NOMO-1 treated with dmso at 0.1 percent for 144 hours (cell line): ENCODE measurements around the gene ADGRG6.
"Not testable (repeated sequence)": the region's sequence is repeated elsewhere in the genome, so short reads cannot be mapped to it uniquely, and the experiment has no call there.

Experiments used
- DNase-seq: peaks from one replicate; lab custom pipeline; 2025; ENCODE audit not compliant: unreplicated experiment; lab: John Stamatoyannopoulos, UW

Gene ADGRG6

GRCh38 chr6:142404751-142405150 lies 102.9 kb downstream of the ADGRG6 start:
- no peak for DNase-seq

- DNase-seq, result no peak
Measured at GRCh38 chr6:142406131-142406530, 104.3 kb downstream of the ADGRG6 start.

DNA sequence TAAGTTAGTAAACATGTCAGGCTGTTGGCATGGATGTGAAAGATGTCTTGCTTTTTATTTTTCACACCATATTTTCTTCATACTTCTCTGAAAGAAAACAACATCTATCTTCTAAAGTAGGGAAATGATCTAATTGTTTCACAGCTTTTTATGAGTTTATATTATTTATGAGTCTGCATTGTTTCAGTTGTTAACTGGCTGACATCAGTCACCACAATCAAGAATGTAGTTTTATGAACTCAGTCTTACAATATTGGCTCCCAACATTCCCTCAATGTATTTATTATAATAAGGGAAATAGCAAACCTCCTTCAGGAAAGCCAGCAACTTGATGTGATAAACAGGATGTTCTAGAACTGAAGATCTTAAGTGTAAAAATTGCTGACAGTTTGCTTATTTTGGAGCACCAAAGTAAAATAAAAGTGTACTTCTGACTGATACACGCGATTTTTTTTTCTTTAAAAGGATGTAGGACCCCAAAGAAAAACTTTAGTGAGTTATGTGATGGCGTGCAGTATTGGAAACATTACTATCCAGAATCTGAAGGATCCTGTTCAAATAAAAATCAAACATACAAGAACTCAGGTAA lies 106.0 kb downstream of the ADGRG6 start:
- no peak for DNase-seq

DNA sequence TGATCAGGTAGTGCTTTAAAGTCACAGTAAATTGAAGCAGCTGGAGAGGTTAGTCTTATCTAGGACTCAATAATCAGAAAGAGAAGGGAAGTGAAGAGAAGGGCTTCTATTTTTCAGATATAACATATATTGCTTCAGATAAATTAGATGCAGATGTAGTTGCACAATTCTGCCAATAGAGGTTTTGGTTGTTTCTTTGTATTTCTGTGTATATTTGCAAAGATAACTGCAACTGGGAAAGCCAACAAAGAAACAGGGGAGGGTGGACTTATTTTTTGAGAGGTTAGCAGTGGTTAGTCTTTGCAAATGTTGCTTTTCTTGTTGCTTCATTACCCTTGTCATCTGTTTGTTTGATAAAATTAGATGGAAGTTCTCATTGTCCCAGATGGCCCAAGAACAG lies 106.6 kb downstream of the ADGRG6 start:
- DNase-seq, result no peak

GRCh38 chr6:142409794-142410193 lies 108.0 kb downstream of the ADGRG6 start:
- no peak for DNase-seq

DNA sequence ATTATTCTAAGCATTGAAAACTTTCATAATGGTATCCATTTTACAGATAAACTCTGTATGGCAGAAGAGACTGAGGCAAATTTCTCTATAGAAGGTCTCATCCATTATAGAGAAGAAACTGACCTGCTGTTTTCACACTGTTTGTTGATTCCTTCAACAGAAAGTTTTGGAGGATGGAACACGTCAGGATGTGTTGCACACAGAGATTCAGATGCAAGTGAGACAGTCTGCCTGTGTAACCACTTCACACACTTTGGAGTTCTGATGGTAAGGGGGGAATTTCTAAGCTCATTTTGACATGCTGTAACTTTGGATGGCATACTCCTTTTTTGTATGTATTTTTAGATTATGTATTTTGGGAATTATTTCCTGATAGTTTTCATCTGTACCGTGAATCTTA lies 109.3 kb downstream of the ADGRG6 start:
- no peak for DNase-seq

- DNase-seq, result no peak
Measured at GRCh38 chr6:142412241-142412640, 110.4 kb downstream of the ADGRG6 start.

DNA sequence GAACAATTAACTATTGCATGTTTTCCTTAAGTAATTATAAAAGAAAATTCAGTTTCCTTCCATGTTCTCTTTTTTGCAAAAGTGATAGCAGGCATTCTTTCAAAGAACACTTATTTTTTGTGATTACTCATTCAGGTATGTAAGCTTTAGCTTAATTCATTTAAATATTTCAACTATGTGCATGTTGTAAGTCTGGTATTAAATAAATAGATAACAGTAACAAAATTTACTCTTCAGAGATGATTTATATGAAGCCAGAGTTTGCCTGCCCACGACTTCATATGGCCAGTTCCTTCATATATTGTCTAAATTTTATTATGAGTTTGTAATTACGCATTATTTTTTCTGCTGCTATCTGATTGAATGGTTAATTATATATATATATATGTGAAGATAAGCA lies 110.9 kb downstream of the ADGRG6 start:
- DNase-seq, result no peak

DNA sequence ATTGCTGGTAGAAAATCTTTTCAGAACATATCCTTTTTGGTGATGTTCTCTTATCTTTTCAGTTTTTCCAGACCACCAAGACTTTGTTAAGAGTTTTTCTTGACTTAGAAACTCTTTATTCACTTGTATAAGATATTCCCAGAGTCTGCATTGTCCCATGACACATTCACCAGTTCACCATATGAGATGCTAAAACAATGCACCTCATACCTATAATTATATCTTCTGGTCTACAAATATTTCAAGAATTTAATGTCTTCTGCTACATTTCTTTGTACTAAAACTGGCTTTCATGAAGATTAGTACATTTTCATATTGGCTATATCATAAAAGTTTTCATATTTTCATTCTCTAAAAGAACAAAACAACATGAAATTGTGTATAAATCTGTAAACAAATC lies 111.3 kb downstream of the ADGRG6 start:
- no peak for DNase-seq

GRCh38 chr6:142414462-142415250 lies 112.8 kb downstream of the ADGRG6 start:
- no peak for DNase-seq

DNA sequence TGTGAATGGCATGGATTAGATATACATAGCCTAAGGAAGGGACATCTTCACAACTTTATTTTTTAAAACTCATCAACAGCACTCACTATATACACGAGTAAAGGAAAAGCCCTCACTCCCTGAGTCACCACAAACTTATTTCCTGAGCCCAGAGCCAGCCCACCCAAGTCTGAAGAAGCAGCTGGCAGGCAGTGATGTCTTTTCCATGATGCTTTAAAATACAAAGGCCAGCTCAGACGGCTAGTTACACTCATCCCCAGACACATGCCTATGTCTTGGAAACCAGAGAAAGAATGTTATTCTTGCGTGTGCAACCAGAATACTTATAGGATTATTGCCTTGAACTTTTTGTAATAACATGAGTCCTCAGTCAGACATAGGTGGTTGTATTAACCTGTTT lies 114.4 kb downstream of the ADGRG6 start:
- DNase-seq, result no peak

- DNase-seq, result no peak
Measured at GRCh38 chr6:142416686-142417085, 114.9 kb downstream of the ADGRG6 start.

DNA sequence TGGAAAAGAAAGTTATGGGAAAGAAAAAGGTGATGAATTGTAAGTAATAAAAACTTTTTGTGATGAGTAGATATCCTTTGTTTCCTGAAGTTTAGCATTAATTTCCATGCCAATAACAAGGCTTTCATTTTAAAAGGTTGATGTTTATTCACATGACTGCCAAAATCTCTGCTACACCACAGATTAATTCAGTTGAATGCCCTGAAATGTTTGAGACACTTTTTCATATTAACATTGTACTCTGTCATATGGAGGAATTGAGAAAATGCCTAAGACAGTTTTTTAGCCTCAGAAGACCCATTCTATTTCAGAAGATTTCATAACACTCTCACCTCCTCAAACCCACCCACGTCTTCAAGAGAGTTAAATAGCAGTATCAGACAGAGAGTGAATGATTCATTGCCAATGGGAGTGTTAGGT lies 115.5 kb downstream of the ADGRG6 start:
- DNase-seq, result no peak

DNA sequence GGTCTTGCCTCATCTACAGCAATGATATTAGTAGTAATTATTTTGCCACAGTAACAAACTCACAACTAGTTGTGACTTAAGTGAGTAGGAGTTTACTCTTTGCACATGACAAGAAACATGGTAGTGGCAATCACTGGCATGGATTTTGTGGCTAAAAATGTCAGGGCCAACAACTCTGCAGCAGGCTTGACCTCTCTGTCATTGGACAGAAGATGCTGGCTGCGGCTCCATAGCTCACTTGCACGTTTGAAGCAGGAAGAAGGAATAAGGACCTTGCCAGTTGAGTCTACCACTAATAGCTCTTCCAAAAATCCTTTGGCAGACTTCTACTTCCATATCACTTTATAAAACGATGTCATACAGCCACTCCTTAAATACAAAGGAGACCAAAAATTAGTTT lies 117.3 kb downstream of the ADGRG6 start:
- DNase-seq, result no peak

- no peak for DNase-seq
Measured at GRCh38 chr6:142420802-142421201, 119.0 kb downstream of the ADGRG6 start.

GRCh38 chr6:142421285-142422117 lies 119.7 kb downstream of the ADGRG6 start:
- no peak for DNase-seq

- not testable (repeated sequence) for DNase-seq
Measured at GRCh38 chr6:142426444-142427132, 124.8 kb downstream of the ADGRG6 start.

DNA sequence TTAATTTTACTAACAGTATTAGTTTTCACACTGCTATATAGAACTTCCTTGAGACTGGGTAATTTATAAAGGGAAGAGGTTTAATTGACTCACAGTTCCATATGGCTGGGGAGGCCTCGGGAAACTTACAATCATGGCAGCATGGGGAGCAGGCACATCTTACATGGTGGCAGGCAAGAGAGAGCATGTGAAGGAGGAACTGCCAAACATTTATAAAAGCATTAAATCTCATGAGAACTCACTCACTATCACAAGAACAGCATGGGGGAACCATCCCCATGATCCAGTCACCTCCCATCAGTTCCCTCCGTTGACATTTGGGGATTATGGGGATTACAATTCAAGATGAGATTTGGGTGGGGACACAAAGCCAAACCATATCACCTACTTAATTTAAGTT lies 126.7 kb downstream of the ADGRG6 start:
- not testable (repeated sequence) for DNase-seq

DNA sequence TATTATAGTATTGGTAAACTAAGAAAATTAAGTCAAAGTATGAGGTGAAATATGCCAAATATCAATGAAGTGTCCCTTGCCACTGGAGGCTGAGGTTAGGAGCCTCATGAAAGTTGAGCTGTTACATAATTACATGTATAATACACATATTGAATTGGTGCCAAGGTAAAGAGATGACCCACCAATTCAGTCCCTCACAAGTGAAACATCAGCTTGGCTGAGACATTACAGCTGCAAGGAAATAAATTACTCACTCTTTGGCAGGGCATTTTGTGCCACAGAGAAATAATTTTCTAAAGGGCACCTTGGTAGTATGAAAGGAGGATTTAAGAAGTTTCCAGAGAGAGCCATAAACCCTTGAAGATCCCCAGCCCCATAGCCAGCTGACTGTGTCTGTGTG lies 127.4 kb downstream of the ADGRG6 start:
- DNase-seq, result no peak

- no peak for DNase-seq
Measured at GRCh38 chr6:142433419-142433818, 131.6 kb downstream of the ADGRG6 start.

DNA sequence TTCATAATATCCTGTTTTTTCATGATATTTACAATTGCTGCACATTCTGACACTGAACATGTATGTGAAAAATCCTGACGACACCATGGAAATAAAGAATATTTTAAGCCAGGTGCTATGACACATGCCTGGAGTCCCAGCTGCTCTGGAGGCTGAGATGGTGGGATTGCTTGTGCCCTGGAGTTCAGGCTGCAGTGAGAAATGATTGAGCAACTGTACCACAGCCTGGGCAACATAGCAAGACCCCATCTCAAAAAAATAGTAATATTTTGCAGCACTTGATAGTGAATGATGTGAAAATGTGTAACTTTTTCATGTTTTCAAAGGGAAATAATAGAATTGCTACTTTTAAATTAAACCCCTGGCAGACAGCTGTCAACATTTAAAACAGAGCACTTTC lies 137.1 kb downstream of the ADGRG6 start:
- no peak for DNase-seq
